AG10803 (cell line): ENCODE data around the gene CPXM2.
A peak's percentile ranks its signal among the peaks of the same experiment; 100 is the strongest.

ENCODE experiments used
- DNase-seq: peaks from one replicate; pipeline ENCODE4 v3.0.0; 2010; ENCODE audit warnings: low read depth
- H3K4me3 ChIP-seq: 2 replicates; pipeline ENCODE4 v1.5.1; 2011; ENCODE audit warnings: mild to moderate bottlenecking, low read length, control low read depth
- TF ChIP-seq, protein P1 (sequence below): conservative IDR thresholded peaks from 2 replicates; pipeline ENCODE4 v1.5.1; 2011; ENCODE audit warnings: mild to moderate bottlenecking, low read length, control low read depth, inconsistent platforms

CPXM2 gene

DNA sequence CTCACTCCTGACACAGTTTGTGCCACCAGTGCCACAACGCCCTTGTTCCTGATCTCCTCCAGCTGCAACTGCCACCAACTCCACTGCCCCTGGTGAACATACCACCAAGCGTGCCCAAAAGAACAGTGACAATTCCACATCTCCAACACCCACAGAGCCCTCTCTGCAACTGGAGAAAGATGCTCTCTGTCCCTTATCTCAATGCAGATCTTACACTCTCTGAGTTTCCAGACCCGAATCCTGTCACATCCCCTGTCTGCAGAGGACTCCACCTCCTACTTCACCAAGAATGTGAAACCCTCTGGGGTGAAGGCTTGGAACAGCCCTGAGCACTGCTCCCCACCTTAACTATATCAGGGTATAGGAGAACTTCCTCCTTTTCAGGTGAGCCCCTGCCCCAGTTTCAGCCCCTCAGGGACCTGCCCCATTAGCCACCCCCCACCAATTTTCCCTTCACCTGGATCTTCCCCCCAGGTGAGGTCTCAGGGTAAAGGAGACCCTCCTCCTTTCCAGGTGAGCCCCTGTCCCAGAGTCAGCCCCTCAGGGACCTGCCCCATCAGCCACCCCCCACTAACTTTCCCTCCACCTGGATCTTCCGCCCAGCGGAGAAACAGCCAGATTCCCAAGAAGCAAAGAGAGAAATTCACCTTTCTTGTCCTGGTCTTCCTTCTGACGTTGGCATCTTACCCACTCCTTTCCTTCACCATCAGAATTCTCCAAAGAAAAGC is 55.0 kb downstream of the CPXM2 start:
- H3K4me3 ChIP-seq, result no peak overlapping the region
- TF ChIP-seq, protein P1, sequence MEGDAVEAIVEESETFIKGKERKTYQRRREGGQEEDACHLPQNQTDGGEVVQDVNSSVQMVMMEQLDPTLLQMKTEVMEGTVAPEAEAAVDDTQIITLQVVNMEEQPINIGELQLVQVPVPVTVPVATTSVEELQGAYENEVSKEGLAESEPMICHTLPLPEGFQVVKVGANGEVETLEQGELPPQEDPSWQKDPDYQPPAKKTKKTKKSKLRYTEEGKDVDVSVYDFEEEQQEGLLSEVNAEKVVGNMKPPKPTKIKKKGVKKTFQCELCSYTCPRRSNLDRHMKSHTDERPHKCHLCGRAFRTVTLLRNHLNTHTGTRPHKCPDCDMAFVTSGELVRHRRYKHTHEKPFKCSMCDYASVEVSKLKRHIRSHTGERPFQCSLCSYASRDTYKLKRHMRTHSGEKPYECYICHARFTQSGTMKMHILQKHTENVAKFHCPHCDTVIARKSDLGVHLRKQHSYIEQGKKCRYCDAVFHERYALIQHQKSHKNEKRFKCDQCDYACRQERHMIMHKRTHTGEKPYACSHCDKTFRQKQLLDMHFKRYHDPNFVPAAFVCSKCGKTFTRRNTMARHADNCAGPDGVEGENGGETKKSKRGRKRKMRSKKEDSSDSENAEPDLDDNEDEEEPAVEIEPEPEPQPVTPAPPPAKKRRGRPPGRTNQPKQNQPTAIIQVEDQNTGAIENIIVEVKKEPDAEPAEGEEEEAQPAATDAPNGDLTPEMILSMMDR, result no peak
- no peak for DNase-seq

DNA sequence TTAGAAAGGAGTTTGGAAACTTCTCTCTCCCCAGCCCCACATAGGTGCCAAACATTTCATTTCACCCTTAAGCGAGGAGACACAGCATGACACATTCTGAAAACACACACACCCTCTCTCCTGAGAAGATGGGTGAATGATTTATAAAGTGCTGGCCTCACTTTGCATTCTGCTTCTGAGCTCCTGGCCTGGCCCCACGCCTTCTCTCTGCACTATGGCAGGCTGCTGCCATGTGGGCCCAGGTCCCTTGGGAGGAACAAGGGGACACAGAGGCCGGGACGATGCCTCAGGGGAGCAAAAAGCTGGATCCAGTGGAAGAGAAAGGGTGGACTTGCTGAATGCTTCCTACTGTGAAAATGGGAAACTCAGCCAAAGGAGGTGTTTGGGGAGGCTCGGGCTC is 56.0 kb downstream of the CPXM2 start:
- TF ChIP-seq, protein P1, result no peak
- no peak for DNase-seq
- H3K4me3 ChIP-seq, result no peak overlapping the region

DNA sequence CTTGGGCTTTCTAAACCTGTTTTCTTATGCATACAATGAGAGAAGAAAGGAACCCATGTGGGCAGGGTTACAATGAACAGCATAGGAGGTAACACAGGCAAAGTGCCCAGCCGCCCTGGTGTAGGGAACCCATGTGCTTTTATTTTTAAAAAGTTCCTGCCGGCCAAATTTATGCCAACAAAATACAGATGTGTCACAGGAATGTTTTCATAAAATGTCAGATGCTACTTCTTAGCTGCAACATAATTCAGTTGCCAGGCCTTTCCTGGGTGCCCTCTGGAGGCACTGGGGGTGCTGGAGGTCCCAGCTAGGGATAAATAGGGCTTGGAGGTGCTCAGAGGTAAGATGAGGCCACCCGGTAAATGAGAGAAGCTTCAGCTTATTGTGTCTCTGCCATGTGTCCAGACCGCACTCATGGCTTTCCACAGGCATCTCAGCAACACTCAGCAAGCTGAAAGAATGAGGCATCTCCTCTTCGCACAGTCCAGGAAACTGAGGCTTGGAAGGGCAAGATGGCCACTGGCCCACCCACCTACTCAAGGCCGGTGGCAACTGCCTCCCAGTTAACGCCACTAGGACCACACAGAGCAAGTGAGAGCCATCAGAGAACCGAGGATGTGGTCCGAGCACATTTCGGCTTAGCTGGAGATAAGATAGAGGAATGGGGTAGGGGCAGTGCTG is 58.3 kb downstream of the CPXM2 start:
- TF ChIP-seq, protein P1, result no peak
- DNase-seq, result no peak
- no peak overlapping the region for H3K4me3 ChIP-seq

DNA sequence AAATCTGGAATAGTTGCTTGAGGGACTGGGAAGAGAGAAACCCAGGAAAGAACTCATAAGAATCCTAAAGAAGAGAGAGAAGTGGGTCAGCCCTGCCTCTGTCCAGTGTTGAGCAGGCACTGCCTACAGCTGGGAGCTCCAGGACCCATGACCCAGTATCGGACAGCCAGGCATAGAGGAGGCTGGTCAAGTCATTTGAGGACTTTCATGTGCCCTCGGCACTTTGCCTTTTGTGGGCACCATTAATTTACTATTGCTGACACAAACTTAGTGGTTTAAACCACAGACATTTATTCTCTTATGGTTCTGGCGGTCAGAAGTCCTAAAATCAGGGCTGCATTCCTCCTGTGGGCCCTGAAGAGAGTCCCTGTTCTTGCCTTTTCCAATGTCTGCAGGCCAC is 60.3 kb downstream of the CPXM2 start:
- no peak overlapping the region for H3K4me3 ChIP-seq
- DNase-seq, result no peak
- TF ChIP-seq, protein P1, result no peak

DNA sequence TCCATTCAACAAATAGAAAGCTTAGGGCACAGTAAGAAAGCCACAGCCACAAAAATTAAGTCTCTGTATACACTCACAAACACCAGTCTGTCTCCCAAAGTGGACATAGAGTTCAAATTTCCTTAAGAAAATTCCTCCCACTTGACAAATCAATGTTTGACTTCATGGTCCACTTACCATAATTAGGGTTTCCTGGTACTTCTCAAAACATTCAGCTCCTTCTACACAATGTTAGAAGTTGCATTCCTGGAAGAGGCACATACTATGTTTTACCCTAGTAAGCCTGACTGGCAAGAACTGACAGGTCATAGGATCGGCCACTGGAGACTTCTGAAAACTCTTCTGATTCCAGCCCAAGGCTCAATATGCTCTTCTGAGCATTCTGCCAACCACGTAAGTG is 70.5 kb downstream of the CPXM2 start:
- TF ChIP-seq, protein P1, result no peak
- no peak for DNase-seq
- H3K4me3 ChIP-seq, result no peak overlapping the region

DNA sequence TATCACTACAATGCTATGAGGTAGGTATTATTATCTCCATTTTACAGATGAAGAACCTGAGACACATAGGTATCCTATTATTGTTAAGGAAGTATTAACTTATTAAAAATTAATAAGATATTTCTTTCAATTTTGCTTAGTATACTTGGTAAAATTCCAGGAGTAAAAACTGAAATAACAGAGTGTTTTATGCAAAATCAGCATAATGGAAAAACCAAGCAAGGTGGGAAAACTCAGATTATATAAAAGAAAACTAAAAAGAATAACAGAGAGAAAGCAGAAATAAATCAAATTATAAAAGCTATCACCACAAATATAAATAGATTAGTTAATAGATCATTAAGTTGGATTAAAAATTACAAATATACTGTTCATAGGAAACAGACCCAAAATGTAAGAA is 82.0 kb downstream of the CPXM2 start:
- TF ChIP-seq, protein P1, result no peak
- DNase-seq, result no peak
- H3K4me3 ChIP-seq, result no peak overlapping the region

DNA sequence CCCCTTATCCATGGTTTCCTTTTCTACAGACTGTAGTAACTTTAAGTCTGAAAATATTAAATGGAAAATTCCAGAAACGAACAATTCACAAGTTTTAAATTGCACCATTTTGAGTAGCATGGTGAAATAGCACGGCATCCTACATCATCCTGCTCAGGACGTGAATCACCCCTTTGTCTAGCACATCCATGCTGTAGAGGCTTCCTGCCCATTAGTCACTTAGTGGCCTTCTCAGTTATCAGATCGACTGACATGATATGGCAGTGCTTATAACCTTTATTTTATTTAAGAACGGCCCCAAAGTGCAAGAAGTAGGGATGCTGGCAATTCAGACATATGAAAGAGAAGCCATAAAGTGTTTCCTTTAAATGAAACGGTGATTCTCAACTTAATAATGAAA is 82.7 kb downstream of the CPXM2 start:
- TF ChIP-seq, protein P1, result no peak
- no peak overlapping the region for H3K4me3 ChIP-seq
- DNase-seq, result peak; percentile 92
